Heart left ventricle (tissue), 16 donors: ENCODE data around the gene SPATA33. TPM values are rescaled to one million over a fixed set of nuclear protein-coding genes. Genes with fewer than 3 reads are reported as not detected.
"Not testable (repeated sequence)": the region's sequence is repeated elsewhere in the genome, so short reads cannot be mapped to it uniquely, and the experiment has no call there.

ENCODE experiments used
- ATAC-seq, 4 donors: fragments of 200-7000 bp; cut with Tn5 transposase; one replicate each; pipeline ENCODE4 v1.9.1; 2020 to 2022; ENCODE audit warnings: moderate library complexity in 4 of 4, mild to moderate bottlenecking in 3 of 4, moderate number of reproducible peaks in 1 of 4
- DNase-seq, 5 donors: peaks; one replicate each; pipeline ENCODE4 v3.0.0-alpha.2; 2020
- H3K27ac ChIP-seq, 12 donors: fragments of 200-600 bp; sonication (generic) in 4 of 12; one replicate each; pipeline versions ENCODE4 v1.5.0 to v1.8.0; 2016 to 2022; ENCODE audit warnings: mild to moderate bottlenecking in 2 of 12
- H3K27me3 ChIP-seq, 9 donors: fragments of 200-600 bp; sonication (generic) in 2 of 9; one replicate each; pipeline versions ENCODE4 v1.5.1 to v1.8.0; 2016 to 2022; ENCODE audit warnings: mild to moderate bottlenecking in 3 of 9
- H3K36me3 ChIP-seq, 9 donors: fragments of 200-600 bp; sonication (generic) in 2 of 9; one replicate each; pipeline versions ENCODE4 v1.5.0 to v1.8.0; 2018 to 2022; ENCODE audit warnings: mild to moderate bottlenecking in 2 of 9
- H3K4me1 ChIP-seq, 12 donors: fragments of 200-600 bp; sonication (generic) in 4 of 12; one replicate each; pipeline versions ENCODE4 v1.5.0 to v1.8.0; 2016 to 2022; ENCODE audit warnings: mild to moderate bottlenecking in 3 of 12
- H3K4me3 ChIP-seq, 12 donors: fragments of 200-600 bp; sonication (generic) in 4 of 12; one replicate each; pipeline versions ENCODE4 v1.5.0 to v1.8.0; 2017 to 2022; ENCODE audit warnings: mild to moderate bottlenecking in 9 of 12, moderate library complexity in 4 of 12
- H3K9me3 ChIP-seq, 12 donors: fragments of 200-600 bp; sonication (generic) in 4 of 12; one replicate each; pipeline versions ENCODE4 v1.5.0 to v1.8.0; 2016 to 2022; ENCODE audit warnings: mild to moderate bottlenecking in 1 of 12
- POLR2A ChIP-seq, 2 donors: fragments of 450-650 bp; IDR thresholded peaks; one replicate each; pipeline ENCODE4 v1.6.1; 2017; ENCODE audit warnings: antibody characterized with exemption in 2 of 2, mild to moderate bottlenecking in 2 of 2, moderate library complexity in 2 of 2
- WGBS, 4 donors: extraction: QIAGEN DNeasy Blood & Tissue Kit in 2 of 4; methylation state at CpG; one replicate each; pipeline versions ENCODE4 v1.1.5 to v1.1.7; 2013 to 2018; 5-methylcytosine and 5-hydroxymethylcytosine counted together
- intact Hi-C, 10 donors: fragments of 100-400 bp; cut with DNase I; formaldehyde crosslinking; loops; one replicate each; pipeline versions ENCODE4 v1.11.1 to v1.14.2; 2022
- polyA plus RNA-seq, 2 donors: library from polyadenylated mRNA; stranded (reverse); fragments of 200-250 nt; gene quantifications; one replicate each; pipeline ENCODE4 v1.2.3, GENCODE V29; 2013
- total RNA-seq, 9 donors: library from RNA; depleted of rRNA in 2 of 9; stranded (reverse); fragments of >200 nt in 2 of 9; fragmentation: NEBNext Ultra II Directional in 3 of 9; extraction: Animal tissue kit (Norgen Biotek cat#: 25700) in 3 of 9; gene quantifications; one replicate each; pipeline versions ENCODE4 v1.1.0 to v1.2.4, GENCODE V29; 2016 to 2023
- TF ChIP-seq, protein P1 (sequence below), 12 donors: fragments of 200-600 bp; sonication (generic) in 4 of 12; IDR thresholded peaks; one replicate each; pipeline versions ENCODE4 v1.5.0 to v1.8.0; 2018 to 2022; ENCODE audit warnings: antibody characterized with exemption in 12 of 12, mild to moderate bottlenecking in 5 of 12
- donor health status: ischemic (EF 13 %, LVEDD 7.1; RV severe dilation, severe dysfunction).
- donor health status: healthy with polysubstance abuse.
- donor health status: DM: no; HTN: yes; CAD: no.
- donor health status: DM: no; HTN: no; CAD: no.
- donor health status: ischemic (EF 25% LVEDD 6.9; RV normal size, moderate dysfunction).
- donor health status: ischemic (EF 25% LVEDD 5.7; RV mildly dilated, moderate dysfunction).
- donor health status: healthy.
- donor health status: DM: yes; HTN: yes; CAD: no.
- donor health status: ischemic (EF 35%, LVEDD 5.7; RV mildly dilated, moderate dysfunction).
- donor health status: nonischemic (EF 11% LVEDD 7.7; RV severe dilation, severe dysfunction).
- donor health status: DM: yes; HTN: yes; CAD: no.
- donor health status: PGD.
- donor health status: ischemic (EF 29% LVEDD 5.4; RV normal size, mild dysfunction).
- donor health status: nonischemic (EF 23%, LVEDD 6.1; RV moderate dilation, normal function).

Gene SPATA33
- total and polyA plus RNA-seq, 11 donors: 0.94 to 5.1 (median 3.0) TPM

DNA sequence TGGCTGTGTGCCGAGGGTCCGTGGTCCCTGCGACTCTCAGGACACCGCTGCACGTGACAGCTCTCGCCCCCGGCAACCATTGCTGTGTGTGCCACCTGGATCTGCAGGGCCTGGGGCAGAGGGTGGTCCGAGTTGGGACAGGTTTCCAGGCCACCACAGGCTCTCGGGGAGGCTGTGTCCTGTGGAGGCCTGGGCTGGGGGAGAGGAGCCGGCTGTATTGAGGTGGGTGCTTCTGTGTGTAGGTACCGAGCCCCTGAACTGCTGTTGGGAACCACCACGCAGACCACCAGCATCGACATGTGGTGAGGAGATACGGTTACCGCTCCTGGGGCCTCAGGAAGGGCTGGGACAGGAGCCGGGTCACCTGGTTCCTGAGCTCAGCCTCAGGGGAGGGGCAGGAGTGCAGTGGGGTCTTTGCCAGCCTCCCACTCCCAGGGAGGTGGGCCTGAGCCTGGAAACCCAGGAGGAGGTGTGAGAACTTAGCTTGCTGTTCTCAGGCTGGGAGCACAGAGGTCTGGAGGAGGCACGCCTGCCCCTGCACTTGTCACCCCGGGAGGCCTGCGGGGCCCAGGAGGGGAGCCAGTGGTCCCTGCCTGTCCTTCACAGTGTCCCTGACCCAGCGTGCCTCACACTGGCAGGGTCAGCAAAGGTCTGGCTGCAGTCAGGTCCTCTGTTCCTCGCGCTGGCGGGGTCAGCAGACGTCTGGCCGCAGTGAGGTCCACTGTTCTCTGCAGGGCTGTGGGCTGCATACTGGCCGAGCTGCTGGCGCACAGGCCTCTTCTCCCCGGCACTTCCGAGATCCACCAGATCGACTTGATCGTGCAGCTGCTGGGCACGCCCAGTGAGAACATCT is 36.5 kb downstream of the SPATA33 start:
- intact Hi-C loops: no loop called here
- DNase-seq: no peak
- no peak overlapping the region for H3K27ac ChIP-seq
- TF ChIP-seq, protein P1, sequence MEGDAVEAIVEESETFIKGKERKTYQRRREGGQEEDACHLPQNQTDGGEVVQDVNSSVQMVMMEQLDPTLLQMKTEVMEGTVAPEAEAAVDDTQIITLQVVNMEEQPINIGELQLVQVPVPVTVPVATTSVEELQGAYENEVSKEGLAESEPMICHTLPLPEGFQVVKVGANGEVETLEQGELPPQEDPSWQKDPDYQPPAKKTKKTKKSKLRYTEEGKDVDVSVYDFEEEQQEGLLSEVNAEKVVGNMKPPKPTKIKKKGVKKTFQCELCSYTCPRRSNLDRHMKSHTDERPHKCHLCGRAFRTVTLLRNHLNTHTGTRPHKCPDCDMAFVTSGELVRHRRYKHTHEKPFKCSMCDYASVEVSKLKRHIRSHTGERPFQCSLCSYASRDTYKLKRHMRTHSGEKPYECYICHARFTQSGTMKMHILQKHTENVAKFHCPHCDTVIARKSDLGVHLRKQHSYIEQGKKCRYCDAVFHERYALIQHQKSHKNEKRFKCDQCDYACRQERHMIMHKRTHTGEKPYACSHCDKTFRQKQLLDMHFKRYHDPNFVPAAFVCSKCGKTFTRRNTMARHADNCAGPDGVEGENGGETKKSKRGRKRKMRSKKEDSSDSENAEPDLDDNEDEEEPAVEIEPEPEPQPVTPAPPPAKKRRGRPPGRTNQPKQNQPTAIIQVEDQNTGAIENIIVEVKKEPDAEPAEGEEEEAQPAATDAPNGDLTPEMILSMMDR (IDR thresholded peaks at IDR 0.05): no peak
- TF ChIP-seq POLR2A (IDR thresholded peaks at IDR 0.05): no peak
- peaks cover 0 to 8% (median 0%) of the 10 kb centered on the region in 12 donors for H3K4me1 ChIP-seq
- no peaks in the 10 kb centered on the region for H3K9me3 ChIP-seq
- no peak for ATAC-seq
- WGBS, 4 donors: 86 to 91% (median 89%) methylated on average over 20 to 32 of the region's 32 CpGs
- peaks cover 0 to 62% (median 43%) of the 10 kb centered on the region in 9 donors for H3K36me3 ChIP-seq
- no peak overlapping the region for H3K4me3 ChIP-seq
- H3K27me3 ChIP-seq: no peaks in the 10 kb centered on the region

DNA sequence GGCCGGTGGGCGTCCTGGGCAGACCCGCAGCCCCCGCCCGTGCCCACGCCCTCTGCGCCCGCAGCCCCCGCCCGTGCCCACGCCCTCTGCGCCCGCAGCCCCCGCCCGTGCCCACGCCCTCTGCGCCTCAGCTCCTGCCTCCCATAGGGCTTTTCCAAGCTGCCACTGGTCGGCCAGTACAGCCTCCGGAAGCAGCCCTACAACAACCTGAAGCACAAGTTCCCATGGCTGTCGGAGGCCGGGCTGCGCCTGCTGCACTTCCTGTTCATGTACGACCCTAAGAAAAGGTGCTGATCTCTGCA is 37.1 kb downstream of the SPATA33 start:
- H3K27me3 ChIP-seq, H3K9me3 ChIP-seq, DNase-seq, H3K4me3 ChIP-seq, H3K27ac ChIP-seq, ATAC-seq, intact Hi-C loops: not testable (repeated sequence)
- Histone ChIP-seq H3K4me1 (peaks cover 0 to 13% (median 3%) of the 10 kb centered on the region in 12 donors), H3K36me3 (peaks cover 0 to 62% (median 43%) of the 10 kb centered on the region in 9 donors)
- WGBS, 4 donors: 87 to 93% (median 92%) methylated on average over 6 to 23 of the region's 23 CpGs

DNA sequence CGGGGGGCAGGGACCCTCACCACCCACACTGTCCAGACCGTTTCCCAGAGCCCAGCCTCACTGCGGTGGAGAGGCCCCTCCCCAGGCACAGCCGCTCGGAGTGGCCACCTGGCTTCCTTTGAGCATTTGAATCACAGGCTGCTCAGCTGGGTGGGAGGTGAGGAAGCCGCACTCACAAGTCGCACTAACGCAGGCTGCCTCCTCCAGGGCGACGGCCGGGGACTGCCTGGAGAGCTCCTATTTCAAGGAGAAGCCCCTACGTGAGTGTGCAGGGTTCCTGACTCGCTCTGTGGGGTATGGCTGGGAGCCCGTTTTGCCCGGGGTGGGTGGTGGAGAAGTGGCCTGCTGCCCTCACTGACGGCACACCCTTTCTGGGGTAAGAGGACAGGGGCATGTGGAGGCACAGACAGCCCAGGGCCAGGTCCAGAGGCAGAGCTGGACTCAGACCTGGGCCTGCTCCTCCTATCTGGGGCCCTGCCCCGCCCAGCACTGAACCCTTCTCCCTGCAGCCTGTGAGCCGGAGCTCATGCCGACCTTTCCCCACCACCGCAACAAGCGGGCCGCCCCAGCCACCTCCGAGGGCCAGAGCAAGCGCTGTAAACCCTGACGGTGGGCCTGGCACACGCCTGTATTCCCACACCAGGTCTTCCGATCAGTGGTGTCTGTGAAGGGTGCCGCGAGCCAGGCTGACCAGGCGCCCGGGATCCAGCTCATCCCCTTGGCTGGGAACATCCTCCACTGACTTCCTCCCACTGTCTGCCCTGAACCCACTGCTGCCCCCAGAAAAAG is 37.6 kb downstream of the SPATA33 start:
- no peak for DNase-seq
- H3K4me3 ChIP-seq: no peak overlapping the region
- intact Hi-C loops: no loop called here
- WGBS, 4 donors: 90 to 98% (median 92%) methylated on average over 22 to 31 of the region's 31 CpGs
- H3K4me1 ChIP-seq: peaks cover 0 to 18% (median 7%) of the 10 kb centered on the region in 12 donors
- H3K36me3 ChIP-seq: peaks cover 0 to 62% (median 43%) of the 10 kb centered on the region in 9 donors
- TF ChIP-seq, protein P1 (IDR thresholded peaks at IDR 0.05): no peak
- no peak for TF ChIP-seq POLR2A (IDR thresholded peaks at IDR 0.05)
- H3K9me3 ChIP-seq: no peaks in the 10 kb centered on the region
- no peak overlapping the region for H3K27ac ChIP-seq
- H3K27me3 ChIP-seq: no peaks in the 10 kb centered on the region
- ATAC-seq: no peak

DNA sequence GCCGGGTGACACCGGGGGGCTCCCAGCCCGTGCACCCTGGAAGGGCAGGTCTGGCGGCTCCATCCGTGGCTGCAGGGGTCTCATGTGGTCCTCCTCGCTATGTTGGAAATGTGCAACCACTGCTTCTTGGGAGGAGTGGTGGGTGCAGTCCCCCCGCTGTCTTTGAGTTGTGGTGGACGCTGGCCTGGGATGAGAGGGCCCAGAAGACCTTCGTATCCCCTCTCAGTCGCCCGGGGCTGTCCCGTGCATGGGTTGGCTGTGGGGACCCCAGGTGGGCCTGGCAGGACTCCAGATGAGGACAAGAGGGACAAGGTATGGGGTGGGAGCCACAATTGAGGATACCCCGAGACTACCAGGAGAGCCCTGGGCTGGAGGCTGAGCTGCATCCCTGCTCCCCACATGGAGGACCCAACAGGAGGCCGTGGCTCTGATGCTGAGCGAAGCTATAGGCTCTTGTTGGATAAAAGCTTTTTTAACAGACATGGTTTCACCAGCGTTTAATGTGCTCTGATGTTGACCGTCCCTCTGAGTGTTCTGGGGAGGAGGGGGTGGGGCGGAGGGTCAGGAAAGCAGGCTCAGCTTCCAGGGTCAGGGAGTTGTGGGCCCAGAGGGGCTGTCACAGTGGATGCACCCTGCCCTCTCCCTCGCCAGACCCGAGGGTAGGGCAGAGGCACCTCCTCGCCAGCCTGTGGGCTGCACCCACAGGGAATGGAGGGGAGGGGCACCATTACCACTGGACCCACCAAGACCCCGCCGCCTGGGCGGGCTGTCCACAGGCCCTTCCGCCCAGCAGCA is 38.4 kb downstream of the SPATA33 start:
- DNase-seq (no peak), ATAC-seq (no peak)
- Histone ChIP-seq H3K27ac (no peak overlapping the region), H3K4me3 (no peak overlapping the region), H3K4me1 (peaks cover 6 to 26% (median 15%) of the 10 kb centered on the region in 12 donors), H3K27me3 (no peaks in the 10 kb centered on the region), H3K9me3 (no peaks in the 10 kb centered on the region), H3K36me3 (peaks cover 0 to 57% (median 38%) of the 10 kb centered on the region in 9 donors)
- TF ChIP-seq, protein P1 (IDR thresholded peaks at IDR 0.05): no peak
- no peak for TF ChIP-seq POLR2A (IDR thresholded peaks at IDR 0.05)
- 84 to 94% (median 85%) methylated on average over 15 to 25 of the region's 25 CpGs for WGBS, 4 donors
- intact Hi-C loops: no loop called here
